Skeletal muscle tissue (tissue), 4 donors: ENCODE measurements around the gene MEIS1. TPM values are rescaled to one million over a fixed set of nuclear protein-coding genes. Genes with fewer than 3 reads are reported as not detected.

Experiments
- H3K27ac ChIP-seq: one replicate; pipeline ENCODE4 v1.7.0; 2013; ENCODE audit warnings: mild to moderate bottlenecking, low read depth, low read length, inconsistent platforms
- H3K27me3 ChIP-seq, 3 donors: one replicate each; pipeline ENCODE4 v1.7.0; 2013; ENCODE audit warnings: low read length in 3 of 3; ENCODE audit not compliant: control insufficient read depth in 3 of 3, insufficient read depth in 3 of 3
- H3K36me3 ChIP-seq, 3 donors: one replicate each; pipeline ENCODE4 v1.7.0; 2013; ENCODE audit warnings: low read length in 3 of 3; ENCODE audit not compliant: control insufficient read depth in 3 of 3, insufficient read depth in 3 of 3
- H3K4me1 ChIP-seq, 3 donors: one replicate each; pipeline ENCODE4 v1.7.0; 2013; ENCODE audit warnings: low read length in 3 of 3, mild to moderate bottlenecking in 3 of 3; ENCODE audit not compliant: control insufficient read depth in 3 of 3, insufficient read depth in 3 of 3
- H3K4me3 ChIP-seq, 3 donors: one replicate each; pipeline ENCODE4 v1.7.0; 2013; ENCODE audit warnings: low read length in 3 of 3
- H3K9ac ChIP-seq, 3 donors: one replicate each; pipeline ENCODE4 v1.7.0; 2013; ENCODE audit warnings: low read length in 3 of 3, mild to moderate bottlenecking in 3 of 3, moderate library complexity in 2 of 3, low read depth in 1 of 3
- H3K9me3 ChIP-seq, 3 donors: one replicate each; pipeline ENCODE4 v1.7.0; 2013; ENCODE audit warnings: low read length in 3 of 3; ENCODE audit not compliant: control insufficient read depth in 3 of 3
- total RNA-seq: library from RNA; depleted of rRNA; stranded (reverse); fragments of >200 nt; gene quantifications from one replicate; pipeline ENCODE4 v1.2.3, GENCODE V29; 2014
- donor health status: Osteomylitis.

The MEIS1 gene
- total RNA-seq, 1 donor from 2014 or later: 13.6 TPM

GRCh38 chr2:66456183-66457041 is 21.5 kb downstream of the MEIS1 start:
- H3K27ac ChIP-seq: no peak overlapping the region
- no peaks in the 10 kb centered on the region for H3K4me1 ChIP-seq
- peaks cover 0 to 2% (median 0%) of the 10 kb centered on the region in 3 donors for H3K36me3 ChIP-seq
- H3K27me3 ChIP-seq: no peaks in the 10 kb centered on the region
- H3K9ac ChIP-seq: no peak overlapping the region
- H3K4me3 ChIP-seq: no peak overlapping the region
- H3K9me3 ChIP-seq: no peaks in the 10 kb centered on the region

DNA sequence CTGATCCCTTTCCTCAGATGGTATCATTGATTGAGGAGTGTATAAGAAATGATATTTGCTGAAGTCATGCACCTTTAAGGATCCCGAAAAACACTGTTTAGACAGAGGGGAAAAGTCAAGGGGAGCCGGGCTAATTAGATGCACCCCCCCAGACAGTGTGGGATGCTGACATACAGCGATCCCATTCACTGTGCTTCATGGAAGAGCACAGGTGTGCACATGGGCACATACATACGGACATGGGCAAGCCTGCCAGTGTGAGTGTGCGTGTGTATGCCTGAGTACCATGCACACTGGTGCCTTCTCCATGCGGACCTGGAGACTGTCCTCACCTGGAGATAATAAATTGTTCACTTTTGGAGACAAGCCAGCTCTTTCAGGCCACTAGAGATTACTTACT is 22.6 kb downstream of the MEIS1 start:
- H3K36me3 ChIP-seq: peaks cover 0 to 2% (median 0%) of the 10 kb centered on the region in 3 donors

DNA sequence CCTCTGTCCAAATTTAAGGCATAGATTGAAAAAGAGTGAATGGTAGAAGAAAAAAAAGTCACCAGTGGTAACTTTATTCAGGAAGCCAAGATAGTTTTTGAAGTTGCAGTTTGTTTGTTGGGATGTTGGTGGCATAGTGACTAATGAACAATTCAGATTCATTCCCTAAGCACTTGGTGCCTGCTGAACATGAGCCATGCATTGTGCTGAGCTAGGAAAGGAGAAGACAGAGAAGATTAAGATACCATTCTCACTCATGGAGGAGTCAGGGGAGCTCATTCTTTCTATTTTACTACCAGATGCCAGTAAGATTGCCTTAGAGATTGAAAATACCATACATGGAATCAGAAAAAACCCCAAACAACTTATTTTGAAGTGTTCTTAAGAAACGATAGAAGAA is 25.1 kb downstream of the MEIS1 start:
- Histone ChIP-seq H3K27ac (no peak overlapping the region), H3K4me3 (no peak overlapping the region), H3K36me3 (peaks cover 0 to 2% (median 0%) of the 10 kb centered on the region in 3 donors), H3K27me3 (no peaks in the 10 kb centered on the region), H3K4me1 (no peaks in the 10 kb centered on the region), H3K9me3 (no peaks in the 10 kb centered on the region), H3K9ac (no peak overlapping the region)

More for the DNA sequence above, 22.6 kb downstream of the MEIS1 start:
- Histone ChIP-seq H3K4me1 (no peaks in the 10 kb centered on the region), H3K9me3 (no peaks in the 10 kb centered on the region), H3K27ac (no peak overlapping the region), H3K4me3 (no peak overlapping the region), H3K27me3 (no peaks in the 10 kb centered on the region), H3K9ac (no peak overlapping the region)

- H3K9me3 ChIP-seq: no peaks in the 10 kb centered on the region
- H3K4me1 ChIP-seq: no peaks in the 10 kb centered on the region
These were observed 26.2 kb downstream of the MEIS1 start for GRCh38 chr2:66461001-66461663.

GRCh38 chr2:66461664-66462500 is 27.0 kb downstream of the MEIS1 start:
- Histone ChIP-seq H3K9me3 (no peaks in the 10 kb centered on the region), H3K4me1 (no peaks in the 10 kb centered on the region), H3K4me3 (no peak overlapping the region), H3K36me3 (peaks cover 0 to 2% (median 0%) of the 10 kb centered on the region in 3 donors), H3K9ac (no peak overlapping the region), H3K27ac (no peak overlapping the region), H3K27me3 (no peaks in the 10 kb centered on the region)

More at GRCh38 chr2:66461001-66461663, 26.2 kb downstream of the MEIS1 start:
- Histone ChIP-seq H3K9ac (no peak overlapping the region), H3K27ac (no peak overlapping the region), H3K36me3 (peaks cover 0 to 2% (median 0%) of the 10 kb centered on the region in 3 donors), H3K27me3 (no peaks in the 10 kb centered on the region), H3K4me3 (no peak overlapping the region)

DNA sequence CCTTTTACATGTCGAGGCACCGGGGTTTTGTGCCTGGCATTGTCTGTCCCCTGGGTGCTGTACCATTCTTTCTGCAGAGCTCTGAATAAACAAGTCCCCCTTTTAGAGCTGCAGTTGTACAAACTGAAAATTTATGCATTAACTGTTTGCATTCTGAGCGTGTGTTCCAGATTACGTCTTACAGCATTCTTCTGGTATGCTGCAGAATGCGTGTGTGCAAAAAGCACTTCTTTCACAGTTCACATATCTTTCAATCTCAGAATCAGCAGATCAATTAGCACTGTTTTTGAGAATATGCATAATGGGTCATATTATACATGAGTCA is 27.5 kb downstream of the MEIS1 start:
- no peaks in the 10 kb centered on the region for H3K4me1 ChIP-seq

GRCh38 chr2:66463206-66463755 is 28.4 kb downstream of the MEIS1 start:
- H3K27me3 ChIP-seq: no peaks in the 10 kb centered on the region
- H3K9me3 ChIP-seq: no peaks in the 10 kb centered on the region
- no peak overlapping the region for H3K9ac ChIP-seq
- no peak overlapping the region for H3K4me3 ChIP-seq
- H3K4me1 ChIP-seq: no peaks in the 10 kb centered on the region
- no peak overlapping the region for H3K27ac ChIP-seq
- H3K36me3 ChIP-seq: peaks cover 0 to 1% (median 0%) of the 10 kb centered on the region in 3 donors

More for the DNA sequence above, 27.5 kb downstream of the MEIS1 start:
- Histone ChIP-seq H3K27me3 (no peaks in the 10 kb centered on the region), H3K4me3 (no peak overlapping the region), H3K9me3 (no peaks in the 10 kb centered on the region), H3K36me3 (peaks cover 0 to 2% (median 0%) of the 10 kb centered on the region in 3 donors), H3K27ac (no peak overlapping the region), H3K9ac (no peak overlapping the region)

GRCh38 chr2:66464930-66465637 is 30.2 kb downstream of the MEIS1 start:
- Histone ChIP-seq H3K4me3 (no peak overlapping the region), H3K9ac (no peak overlapping the region), H3K27me3 (no peaks in the 10 kb centered on the region), H3K27ac (no peak overlapping the region), H3K36me3 (no peaks in the 10 kb centered on the region), H3K4me1 (no peaks in the 10 kb centered on the region), H3K9me3 (no peaks in the 10 kb centered on the region)

GRCh38 chr2:66466433-66466832 is 31.5 kb downstream of the MEIS1 start:
- Histone ChIP-seq H3K36me3 (no peaks in the 10 kb centered on the region), H3K9me3 (no peaks in the 10 kb centered on the region), H3K9ac (no peak overlapping the region), H3K4me3 (no peak overlapping the region), H3K27me3 (no peaks in the 10 kb centered on the region), H3K27ac (no peak overlapping the region), H3K4me1 (no peaks in the 10 kb centered on the region)
